KMS-11 (cell line): ENCODE results near the gene CNOT3.
A peak's percentile ranks its signal among the peaks of the same experiment; 100 is the strongest.

Experiments used
- H2AFZ ChIP-seq: fragments of 200-600 bp; sonication (generic); 2 replicates; pipeline ENCODE4 v1.6.1; 2016; ENCODE audit warnings: antibody characterized with exemption, mixed run types, low read depth
- H3K27ac ChIP-seq: fragments of 200-600 bp; sonication (generic); 2 replicates; pipeline ENCODE4 v1.6.1; 2016; ENCODE audit warnings: mild to moderate bottlenecking, mixed run types
- H3K27me3 ChIP-seq: fragments of 200-600 bp; sonication (generic); 2 replicates; pipeline ENCODE4 v1.6.1; 2017; ENCODE audit warnings: mild to moderate bottlenecking, low read depth, mixed run types, moderate library complexity; ENCODE audit not compliant: insufficient read depth
- H3K36me3 ChIP-seq: fragments of 200-600 bp; sonication (generic); 2 replicates; pipeline ENCODE4 v1.6.1; 2017; ENCODE audit warnings: mild to moderate bottlenecking, mixed run types; ENCODE audit not compliant: insufficient read depth
- H3K4me1 ChIP-seq: fragments of 200-600 bp; sonication (generic); 2 replicates; pipeline ENCODE4 v1.6.1; 2016; ENCODE audit warnings: mild to moderate bottlenecking, low read depth, mixed run types; ENCODE audit not compliant: poor library complexity, severe bottlenecking
- H3K4me2 ChIP-seq: fragments of 200-600 bp; sonication (generic); 2 replicates; pipeline ENCODE4 v1.7.0; 2016; ENCODE audit warnings: mild to moderate bottlenecking, mixed run types
- H3K4me3 ChIP-seq: fragments of 200-600 bp; sonication (generic); IDR thresholded peaks from 2 replicates; pipeline ENCODE4 v1.6.1; 2017; ENCODE audit warnings: low read depth, low read length, mixed read lengths; ENCODE audit not compliant: insufficient read depth
- H3K79me2 ChIP-seq: fragments of 200-600 bp; sonication (generic); 2 replicates; pipeline ENCODE4 v1.6.1; 2016; ENCODE audit warnings: low read depth, mixed run types; ENCODE audit not compliant: insufficient read depth
- H3K9ac ChIP-seq: fragments of 200-600 bp; sonication (generic); 2 replicates; pipeline ENCODE4 v1.6.1; 2016; ENCODE audit warnings: mild to moderate bottlenecking, mixed run types
- H4K20me1 ChIP-seq: fragments of 200-600 bp; sonication (generic); 2 replicates; pipeline ENCODE4 v1.6.1; 2016; ENCODE audit warnings: mild to moderate bottlenecking, mixed run types; ENCODE audit not compliant: insufficient read depth
- CTCF ChIP-seq: fragments of 200-600 bp; sonication (generic); conservative IDR thresholded peaks from 2 replicates; pipeline ENCODE4 v1.6.1; 2017; ENCODE audit warnings: low read depth, mild to moderate bottlenecking, antibody characterized with exemption, low read length, moderate library complexity, mixed read lengths

CNOT3 gene

GRCh38 chr19:54196536-54196935, 59.0 kb downstream of the CNOT3 start:
- Histone ChIP-seq H3K36me3 (no peaks in the 10 kb centered on the region), H3K4me2 (no peak overlapping the region), H3K27me3 (no peaks in the 10 kb centered on the region), H4K20me1 (0 out of 2 replicates have a peak, but pooled peaks cover under 1% of the 10 kb centered on the region), H3K27ac (no peak overlapping the region), H3K9ac (no peak overlapping the region), H2AFZ (no peak overlapping the region), H3K4me1 (peaks cover 14% of the 10 kb centered on the region), H3K4me3 (no peak overlapping the region), H3K79me2 (peaks cover 9% of the 10 kb centered on the region)
- TF ChIP-seq CTCF: no peak

DNA sequence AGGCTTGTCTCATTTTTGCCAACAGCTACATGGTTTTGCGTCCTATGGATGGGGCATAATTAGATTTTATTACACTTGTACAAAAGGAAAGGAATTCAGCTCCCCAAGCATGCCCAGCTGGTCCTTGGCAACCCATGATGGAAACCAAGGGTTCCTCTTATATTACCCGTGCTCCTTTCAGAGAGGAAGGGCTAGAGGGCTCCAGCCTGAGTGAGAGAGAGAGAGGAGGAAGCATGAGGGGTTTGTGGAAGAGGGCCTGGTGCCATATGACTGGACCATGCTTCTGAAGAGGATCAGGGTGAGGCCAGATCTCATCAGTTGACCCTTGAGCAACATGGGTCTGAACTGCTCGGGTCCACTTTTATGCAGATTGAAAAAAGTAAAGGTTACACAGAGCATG, 59.6 kb downstream of the CNOT3 start:
- Histone ChIP-seq H2AFZ (no peak overlapping the region), H3K4me2 (no peak overlapping the region), H4K20me1 (peaks cover 7% of the 10 kb centered on the region; the same call in 1 of the 2 replicates), H3K4me3 (no peak overlapping the region), H3K27ac (no peak overlapping the region), H3K4me1 (peaks cover 17% of the 10 kb centered on the region), H3K27me3 (no peaks in the 10 kb centered on the region), H3K79me2 (peaks cover 15% of the 10 kb centered on the region), H3K36me3 (peaks cover 3% of the 10 kb centered on the region; the same call in 1 of the 2 replicates), H3K9ac (no peak overlapping the region)
- TF ChIP-seq CTCF: no peak

GRCh38 chr19:54199401-54199800, 61.8 kb downstream of the CNOT3 start:
- Histone ChIP-seq H3K27ac (no peak overlapping the region), H3K79me2 (peaks cover 38% of the 10 kb centered on the region), H3K27me3 (no peaks in the 10 kb centered on the region; the same call in 1 of the 2 replicates), H3K4me2 (no peak overlapping the region), H3K4me3 (no peak overlapping the region), H3K9ac (no peak overlapping the region), H2AFZ (no peak overlapping the region), H3K36me3 (peaks cover 21% of the 10 kb centered on the region; the same call in 1 of the 2 replicates), H3K4me1 (peaks cover 32% of the 10 kb centered on the region), H4K20me1 (peaks cover 26% of the 10 kb centered on the region)
- no peak for TF ChIP-seq CTCF

GRCh38 chr19:54201172-54201701, 63.7 kb downstream of the CNOT3 start:
- Histone ChIP-seq H4K20me1 (peaks cover 44% of the 10 kb centered on the region), H3K4me1 (peaks cover 49% of the 10 kb centered on the region), H3K27ac (peak overlapping the region; percentile 74), H3K4me3 (no peak overlapping the region), H2AFZ (0 out of 2 replicates have a peak overlapping the region, but pooled peaks have one; percentile 88), H3K79me2 (peaks cover 56% of the 10 kb centered on the region), H3K9ac (peak overlapping the region; percentile 81), H3K4me2 (peak overlapping the region; percentile 81), H3K36me3 (peaks cover 26% of the 10 kb centered on the region; the same call in 1 of the 2 replicates), H3K27me3 (no peaks in the 10 kb centered on the region; the same call in 1 of the 2 replicates)
- TF ChIP-seq CTCF: no peak
